Measurements from ENCODE around the gene NOTCH1.

The NOTCH1 gene

GRCh38 chr9:136476369-136477150 is 69.3 kb downstream of the NOTCH1 start:
- Histone ChIP-seq H3K9me3 (ENCODE audit: insufficient read depth, low read length, severe bottlenecking) (no peaks in the 10 kb centered on the region), H3K4me1 (ENCODE audit: insufficient read depth, low read length) (peaks cover 12% of the 10 kb centered on the region), H3K4me2 (ENCODE audit: insufficient read depth, low read length) (no peak overlapping the region)

GRCh38 chr9:136474974-136475865 is 70.6 kb downstream of the NOTCH1 start:
- Histone ChIP-seq H3K27me3 (ENCODE audit: insufficient read depth, low read length, poor library complexity) (no peaks in the 10 kb centered on the region), H3K4me3 (ENCODE audit: low read depth in 1 of 2, low read length in 2 of 2) (no peak overlapping the region), H3K4me2 (ENCODE audit: insufficient read depth, low read length) (no peak overlapping the region), H3K4me1 (ENCODE audit: insufficient read depth, low read length) (peaks cover 3% of the 10 kb centered on the region; the same call in 1 of the 2 replicates), H3K9ac (ENCODE audit: low read depth, low read length) (no peak overlapping the region), H3K27ac (ENCODE audit: low read length) (no peak overlapping the region), H3K79me2 (ENCODE audit: insufficient read depth, low read length) (peaks cover 100% of the 10 kb centered on the region), H2AFZ (ENCODE audit: low read depth, low read length) (no peak overlapping the region), H3K36me3 (ENCODE audit: insufficient read depth, low read length) (peaks cover 90% of the 10 kb centered on the region), H3K9me3 (ENCODE audit: insufficient read depth, low read length, severe bottlenecking) (no peaks in the 10 kb centered on the region), H4K20me1 (ENCODE audit: insufficient read depth, low read length) (peaks cover 89% of the 10 kb centered on the region)
- DNase-seq (no peak), ATAC-seq (ENCODE audit: insufficient read depth, low read depth) (no peak)
- TF ChIP-seq CTCF (IDR thresholded peaks at IDR 0.05; ENCODE audit: borderline replicate concordance, extremely low read depth, low read length, poor library complexity, severe bottlenecking) = no peak
- TF ChIP-seq EZH2 (IDR thresholded peaks at IDR 0.05; ENCODE audit: borderline replicate concordance, low read depth, low read length, severe bottlenecking) = no peak

More at GRCh38 chr9:136476369-136477150, 69.3 kb downstream of the NOTCH1 start:
- peaks cover 98% of the 10 kb centered on the region for H3K79me2 ChIP-seq (ENCODE audit: insufficient read depth, low read length)
- no peak for ATAC-seq (ENCODE audit: insufficient read depth, low read depth)
- peaks cover 84% of the 10 kb centered on the region for H4K20me1 ChIP-seq (ENCODE audit: insufficient read depth, low read length)
- H3K9ac ChIP-seq (ENCODE audit: low read depth, low read length) = no peak overlapping the region
- H3K36me3 ChIP-seq (ENCODE audit: insufficient read depth, low read length) = peaks cover 77% of the 10 kb centered on the region
- H3K27me3 ChIP-seq (ENCODE audit: insufficient read depth, low read length, poor library complexity) = no peaks in the 10 kb centered on the region
- DNase-seq = no peak
- no peak overlapping the region for H2AFZ ChIP-seq (ENCODE audit: low read depth, low read length)
- TF ChIP-seq EZH2 (IDR thresholded peaks at IDR 0.05; ENCODE audit: borderline replicate concordance, low read depth, low read length, severe bottlenecking) = no peak
- TF ChIP-seq CTCF (IDR thresholded peaks at IDR 0.05; ENCODE audit: borderline replicate concordance, extremely low read depth, low read length, poor library complexity, severe bottlenecking) = no peak
- H3K4me3 ChIP-seq (ENCODE audit: low read depth in 1 of 2, low read length in 2 of 2) = no peak overlapping the region
- no peak overlapping the region for H3K27ac ChIP-seq (ENCODE audit: low read length)

- no peak for DNase-seq
- Histone ChIP-seq H4K20me1 (ENCODE audit: insufficient read depth, low read length) (peaks cover 87% of the 10 kb centered on the region), H3K36me3 (ENCODE audit: insufficient read depth, low read length) (peaks cover 93% of the 10 kb centered on the region), H3K27ac (ENCODE audit: low read length) (no peak overlapping the region), H3K9ac (ENCODE audit: low read depth, low read length) (no peak overlapping the region), H3K79me2 (ENCODE audit: insufficient read depth, low read length) (peaks cover 100% of the 10 kb centered on the region), H3K9me3 (ENCODE audit: insufficient read depth, low read length, severe bottlenecking) (no peaks in the 10 kb centered on the region), H3K4me2 (ENCODE audit: insufficient read depth, low read length) (no peak overlapping the region), H3K27me3 (ENCODE audit: insufficient read depth, low read length, poor library complexity) (no peaks in the 10 kb centered on the region), H3K4me1 (ENCODE audit: insufficient read depth, low read length) (no peaks in the 10 kb centered on the region), H3K4me3 (ENCODE audit: low read depth in 1 of 2, low read length in 2 of 2) (no peak overlapping the region), H2AFZ (ENCODE audit: low read depth, low read length) (no peak overlapping the region)
- ATAC-seq (ENCODE audit: insufficient read depth, low read depth) = no peak
- TF ChIP-seq CTCF (IDR thresholded peaks at IDR 0.05; ENCODE audit: borderline replicate concordance, extremely low read depth, low read length, poor library complexity, severe bottlenecking) (no peak), EZH2 (IDR thresholded peaks at IDR 0.05; ENCODE audit: borderline replicate concordance, low read depth, low read length, severe bottlenecking) (no peak)
These were observed 71.7 kb downstream of the NOTCH1 start for GRCh38 chr9:136474021-136474640.

All from DND-41 (cell line).